PC-3 (cell line): ENCODE results near the gene CASS4. TPM values are rescaled to one million over a fixed set of nuclear protein-coding genes. Genes with fewer than 3 reads are reported as not detected.

Experiments used
- ATAC-seq: fragments of 200-7000 bp; cut with Tn5 transposase; 2 replicates; pipeline ENCODE4 v1.9.1; 2020; ENCODE audit warnings: mild to moderate bottlenecking, moderate library complexity
- BruUV-seq: library from RNA; stranded (reverse); fragments of 400-500 nt; replicated peaks from 2 replicates; lab custom pipeline; 2021; lab: Mats Ljungman, UMichigan
- CTCF ChIA-PET: fragments of 300-600 bp; sonication (Branson Sonifier 250); formaldehyde crosslinking; loops from one replicate; lab custom pipeline; 2022; ENCODE audit warnings: antibody characterized with exemption; lab: Charles Lee
- POLR2A ChIA-PET: fragments of 300-600 bp; sonication (Branson Sonifier 250); formaldehyde crosslinking; loops from one replicate; lab custom pipeline; 2022; ENCODE audit warnings: antibody characterized with exemption; ENCODE audit not compliant: unreplicated experiment; lab: Charles Lee
- DNase-seq: peaks from one replicate; pipeline ENCODE4 v3.0.0-alpha.2; 2015
- H2AFZ ChIP-seq: fragments of 300-600 bp; sonication (generic); 2 replicates; pipeline ENCODE4 v1.6.0; 2016; ENCODE audit warnings: antibody characterized with exemption, low read length
- H3F3A ChIP-seq: fragments of 300-600 bp; sonication (generic); one replicate; pipeline ENCODE4 v1.6.0; 2017; ENCODE audit warnings: antibody characterized with exemption, low read length, control low read depth, mild to moderate bottlenecking; ENCODE audit not compliant: unreplicated experiment
- H3K27ac ChIP-seq: fragments of 300-600 bp; sonication (generic); 2 replicates; pipeline ENCODE4 v1.5.1; 2016; ENCODE audit warnings: mild to moderate bottlenecking, low read length
- H3K27me3 ChIP-seq: fragments of 300-600 bp; sonication (generic); 2 replicates; pipeline ENCODE4 v1.6.1; 2016; ENCODE audit warnings: low read length, mixed read lengths
- H3K36me3 ChIP-seq: fragments of 300-600 bp; sonication (generic); 2 replicates; pipeline ENCODE4 v1.6.1; 2016; ENCODE audit warnings: low read depth, mixed run types, low read length, mixed read lengths
- H3K4me1 ChIP-seq: fragments of 300-600 bp; sonication (generic); 2 replicates; pipeline ENCODE4 v1.5.1; 2016; ENCODE audit warnings: low read length; ENCODE audit not compliant: insufficient read depth
- H3K4me2 ChIP-seq: fragments of 300-600 bp; sonication (generic); 2 replicates; pipeline ENCODE4 v1.6.0; 2016; ENCODE audit warnings: low read length
- H3K4me3 ChIP-seq: fragments of 300-600 bp; sonication (generic); 2 replicates; pipeline ENCODE4 v1.5.1; 2016; ENCODE audit warnings: mild to moderate bottlenecking, low read length, mixed read lengths
- H3K79me2 ChIP-seq: fragments of 300-600 bp; sonication (generic); 2 replicates; pipeline ENCODE4 v1.6.1; 2017; ENCODE audit warnings: low read length, mixed read lengths
- H3K9ac ChIP-seq: fragments of 300-600 bp; sonication (generic); 2 replicates; pipeline ENCODE4 v1.6.0; 2016; ENCODE audit warnings: mild to moderate bottlenecking, low read length
- H3K9me2 ChIP-seq: fragments of 300-600 bp; sonication (generic); replicated peaks from 2 replicates; pipeline ENCODE4 v1.6.1; 2016; ENCODE audit warnings: mixed run types, low read length, mixed read lengths
- H3K9me3 ChIP-seq: fragments of 300-600 bp; sonication (generic); 2 replicates; pipeline ENCODE4 v1.6.1; 2016; ENCODE audit warnings: low read length, mixed read lengths
- H4K20me1 ChIP-seq: fragments of 300-600 bp; sonication (generic); 2 replicates; pipeline ENCODE4 v1.6.1; 2016; ENCODE audit warnings: low read length, mixed read lengths
- CTCF ChIP-seq: fragments of 300-600 bp; sonication (generic); conservative IDR thresholded peaks from 2 replicates; pipeline ENCODE4 v1.5.1; 2017; ENCODE audit warnings: antibody characterized with exemption, low read depth, mild to moderate bottlenecking, low read length
- EZH2 ChIP-seq: fragments of 300-600 bp; sonication (generic); IDR thresholded peaks from one replicate; pipeline ENCODE4 v1.6.1; 2017; ENCODE audit warnings: antibody characterized with exemption, mild to moderate bottlenecking, low read length; ENCODE audit not compliant: unreplicated experiment
- EZH2phosphoT487 ChIP-seq: fragments of 300-600 bp; sonication (generic); IDR thresholded peaks from 2 replicates; pipeline ENCODE4 v1.6.1; 2018; ENCODE audit warnings: mild to moderate bottlenecking, antibody characterized with exemption, low read length, borderline replicate concordance
- intact Hi-C: fragments of 100-400 bp; cut with micrococcal nuclease; formaldehyde crosslinking; loops from 2 replicates; pipeline ENCODE4 v1.9.0; 2023
- total RNA-seq: library from RNA; depleted of rRNA; stranded (reverse); fragments of >200 nt; gene quantifications from 2 replicates; pipeline ENCODE4 v1.2.3, GENCODE V29; 2014

CASS4 gene
- total RNA-seq, 1 experiment from 2014 or later = 0.04 TPM

DNA sequence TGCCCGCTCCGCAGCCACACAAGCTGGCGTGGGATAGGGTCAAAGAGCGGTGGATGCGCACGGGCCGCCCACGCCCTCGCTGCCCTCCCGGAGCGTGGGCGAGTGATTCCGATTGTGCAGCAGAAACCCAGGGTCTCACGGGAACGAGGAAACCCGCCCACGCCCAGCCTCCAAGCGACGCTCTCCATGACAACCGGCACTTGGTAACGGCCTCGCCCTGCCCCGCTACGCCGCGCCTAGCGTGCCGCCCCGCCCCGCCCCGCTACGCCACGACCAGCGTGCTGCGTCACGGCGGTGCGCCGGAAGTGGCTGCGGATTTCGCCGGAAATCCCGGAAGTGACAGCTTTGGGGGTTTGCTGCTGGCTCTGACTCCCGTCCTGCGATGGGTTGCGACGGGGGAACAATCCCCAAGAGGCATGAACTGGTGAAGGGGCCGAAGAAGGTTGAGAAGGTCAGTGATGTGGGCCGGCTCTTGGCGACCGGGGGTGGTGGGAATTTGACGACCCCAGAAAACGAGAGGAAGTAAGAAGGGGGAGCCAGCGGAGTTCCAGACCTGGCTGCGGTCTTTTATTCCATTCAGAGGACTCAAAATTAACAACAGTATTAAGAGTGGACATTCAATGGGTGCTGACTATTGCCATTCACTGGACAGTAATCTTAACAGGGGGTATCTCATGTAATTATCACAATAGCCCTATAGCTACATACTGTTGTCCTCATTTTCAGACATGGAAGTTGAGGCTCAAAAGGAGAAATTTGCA is 56.4 kb downstream of the CASS4 start, which contains the start of gene RTF2:
Gene RTF2 (plus strand): TSS at position 312 of the 761 bp plus-strand sequence. CDS start 71 bp downstream, at position 383.
- Histone ChIP-seq H4K20me1 (0 out of 2 replicates have a peak, but pooled peaks cover 4% of the 10 kb centered on the region), H3K4me3 (peak within 1 kb of the TSS; percentile 88), H3K4me1 (peaks cover 17% of the 10 kb centered on the region), H3F3A (no peaks in the 10 kb centered on the region), H3K9ac (peak within 1 kb of the TSS; percentile 89), H3K36me3 (peaks cover 8% of the 10 kb centered on the region; the same call in 1 of the 2 replicates), H3K79me2 (peaks cover 35% of the 10 kb centered on the region), H3K4me2 (peak within 1 kb of the TSS; percentile 85), H3K9me3 (no peaks in the 10 kb centered on the region), H3K27me3 (peaks cover 3% of the 10 kb centered on the region), H3K9me2 (no peaks in the 10 kb centered on the region), H3K27ac (no peak within 1 kb of the TSS), H2AFZ (peak within 1 kb of the TSS; percentile 98)
- peak; percentile 100 for ATAC-seq
- intact Hi-C loops = loop anchor here (2.0 kb wide), 2 partner anchors 68 to 110 kb away; partner anchors contain the start of gene FAM210B
- CTCF ChIA-PET = no interaction called here
- peak; percentile 97 for DNase-seq
- TSS peak; percentile 75 for BruUV-seq
- POLR2A ChIA-PET = no interaction called here
- TF ChIP-seq EZH2 = no peak
- TF ChIP-seq EZH2phosphoT487 = no peak
- no peak for TF ChIP-seq CTCF

DNA sequence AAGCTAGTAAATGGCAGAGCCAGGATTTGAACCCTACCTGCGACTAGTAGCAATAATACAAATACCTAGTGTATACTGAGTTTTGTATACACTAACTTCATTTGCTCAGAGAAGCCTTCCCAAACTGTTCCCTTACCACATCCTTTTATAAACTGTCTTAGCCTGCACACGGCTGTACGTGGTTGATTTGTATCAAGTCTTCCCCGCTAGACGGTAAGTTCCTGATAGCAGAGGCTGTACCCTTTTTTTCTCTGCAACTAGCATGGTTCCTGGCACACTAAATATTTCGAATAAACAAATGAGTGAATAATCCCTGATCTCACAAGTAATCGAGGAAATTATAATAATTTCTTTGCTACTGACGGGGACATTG is 57.0 kb downstream of the CASS4 start:
- no peak for TF ChIP-seq EZH2
- no peak for TF ChIP-seq CTCF
- TF ChIP-seq EZH2phosphoT487 = no peak
- Histone ChIP-seq H3K36me3 (peaks cover 13% of the 10 kb centered on the region), H3K27ac (no peak overlapping the region), H3K9me3 (no peaks in the 10 kb centered on the region), H3K79me2 (peaks cover 35% of the 10 kb centered on the region), H3K9ac (peak overlapping the region; percentile 89), H3F3A (no peaks in the 10 kb centered on the region), H3K4me1 (peaks cover 17% of the 10 kb centered on the region), H2AFZ (peak overlapping the region; percentile 98; the same call in 1 of the 2 replicates), H4K20me1 (0 out of 2 replicates have a peak, but pooled peaks cover 4% of the 10 kb centered on the region), H3K27me3 (no peaks in the 10 kb centered on the region), H3K4me3 (peak overlapping the region; percentile 88), H3K4me2 (peak overlapping the region; percentile 85), H3K9me2 (no peaks in the 10 kb centered on the region)
- ChIA-PET CTCF (no interaction called here), POLR2A (interaction anchor here (0.6 kb wide), 1 partner anchor 11 kb away, joined by 3 read pairs; no protein-coding TSS in a partner anchor)
- DNase-seq (no peak), ATAC-seq (no peak)
- intact Hi-C loops = loop anchor here (2.0 kb wide), 2 partner anchors 68 to 110 kb away; partner anchors contain the start of gene FAM210B
- no TSS peak for BruUV-seq

- H3K9me2 ChIP-seq = no peaks in the 10 kb centered on the region
- H3K9me3 ChIP-seq = no peaks in the 10 kb centered on the region
- H3K27ac ChIP-seq = no peak overlapping the region
- H3F3A ChIP-seq = no peaks in the 10 kb centered on the region
- TF ChIP-seq EZH2phosphoT487 = no peak
- no peak for TF ChIP-seq CTCF
- TF ChIP-seq EZH2 = no peak
- no peaks in the 10 kb centered on the region for H3K27me3 ChIP-seq
- intact Hi-C loops = no loop called here
- H2AFZ ChIP-seq = no peak overlapping the region
- ChIA-PET CTCF (no interaction called here), POLR2A (no interaction called here)
- H3K4me2 ChIP-seq = no peak overlapping the region
- DNase-seq (no peak), ATAC-seq (no peak)
- H3K79me2 ChIP-seq = no peaks in the 10 kb centered on the region
- H3K9ac ChIP-seq = no peak overlapping the region
- H3K4me1 ChIP-seq = no peaks in the 10 kb centered on the region
- 0 out of 2 replicates have a peak, but pooled peaks cover 6% of the 10 kb centered on the region for H4K20me1 ChIP-seq
- BruUV-seq = no TSS peak
- no peak overlapping the region for H3K4me3 ChIP-seq
- H3K36me3 ChIP-seq = peaks cover 71% of the 10 kb centered on the region
These were observed 71.9 kb downstream of the CASS4 start for GRCh38 chr20:56483970-56484369.
